Measurements from ENCODE around the gene NAGS.
A peak's percentile ranks its signal among the peaks of the same experiment; 100 is the strongest.
"Not testable (repeated sequence)": the region's sequence is repeated elsewhere in the genome, so short reads cannot be mapped to it uniquely, and the experiment has no call there.

The NAGS gene

GRCh38 chr17:44007346-44008204 is 3.2 kb downstream of the NAGS start:
- no peak for DNase-seq

GRCh38 chr17:44008205-44008909 is 3.9 kb downstream of the NAGS start:
- DNase-seq: no peak

GRCh38 chr17:44010966-44011647 is 6.7 kb downstream of the NAGS start:
- no peak for DNase-seq

- DNase-seq: no peak
These were observed 7.5 kb downstream of the NAGS start for GRCh38 chr17:44011876-44012275.

GRCh38 chr17:44012391-44012790 is 8.0 kb downstream of the NAGS start:
- DNase-seq: no peak

GRCh38 chr17:44012874-44013273 is 8.5 kb downstream of the NAGS start:
- DNase-seq: no peak

GRCh38 chr17:44014133-44014436 is 9.7 kb downstream of the NAGS start:
- DNase-seq: no peak

- DNase-seq: peak; percentile 87
These were observed 10.2 kb downstream of the NAGS start, which contains the start of gene TMEM101 for GRCh38 chr17:44014437-44015172. TSS of gene TMEM101 (minus strand) at chr17:44014963. CDS start at chr17:44014952, 11 bp downstream.

GRCh38 chr17:44021227-44021626 is 16.8 kb downstream of the NAGS start:
- not testable (repeated sequence) for DNase-seq

- DNase-seq: no peak
These were observed 17.8 kb downstream of the NAGS start for GRCh38 chr17:44022246-44022645.

GRCh38 chr17:44023545-44024270 is 19.3 kb downstream of the NAGS start:
- no peak for DNase-seq

GRCh38 chr17:44024271-44024663 is 19.8 kb downstream of the NAGS start:
- no peak for DNase-seq

- no peak for DNase-seq
These were observed 20.4 kb downstream of the NAGS start for GRCh38 chr17:44024853-44025252.

GRCh38 chr17:44029736-44030135 is 25.3 kb downstream of the NAGS start:
- DNase-seq: no peak

GRCh38 chr17:44030482-44030881 is 26.1 kb downstream of the NAGS start:
- no peak for DNase-seq

GRCh38 chr17:44033861-44034408 is 29.5 kb downstream of the NAGS start:
- DNase-seq: no peak

GRCh38 chr17:44034688-44035087 is 30.3 kb downstream of the NAGS start:
- DNase-seq: not testable (repeated sequence)

- no peak for DNase-seq
These were observed 33.0 kb downstream of the NAGS start for GRCh38 chr17:44037471-44037870.

GRCh38 chr17:44038604-44039011 is 34.2 kb downstream of the NAGS start:
- DNase-seq: no peak

- no peak for DNase-seq
These were observed 35.6 kb downstream of the NAGS start for GRCh38 chr17:44039829-44040635.

- DNase-seq: no peak
These were observed 38.9 kb downstream of the NAGS start for GRCh38 chr17:44043272-44043696.

Measured in effector CD4-positive, alpha-beta T cell (primary cell).